GM18907 (cell line): ENCODE measurements around the gene SDC1.
A peak's percentile ranks its signal among the peaks of the same experiment; 100 is the strongest.

Source experiments
- ATAC-seq: cut with Tn5 transposase; IDR thresholded peaks from one replicate; pipeline ENCODE4 v1.9.1; 2021; ENCODE audit warnings: mild to moderate bottlenecking, moderate library complexity; ENCODE audit not compliant: unreplicated experiment

Gene SDC1

DNA sequence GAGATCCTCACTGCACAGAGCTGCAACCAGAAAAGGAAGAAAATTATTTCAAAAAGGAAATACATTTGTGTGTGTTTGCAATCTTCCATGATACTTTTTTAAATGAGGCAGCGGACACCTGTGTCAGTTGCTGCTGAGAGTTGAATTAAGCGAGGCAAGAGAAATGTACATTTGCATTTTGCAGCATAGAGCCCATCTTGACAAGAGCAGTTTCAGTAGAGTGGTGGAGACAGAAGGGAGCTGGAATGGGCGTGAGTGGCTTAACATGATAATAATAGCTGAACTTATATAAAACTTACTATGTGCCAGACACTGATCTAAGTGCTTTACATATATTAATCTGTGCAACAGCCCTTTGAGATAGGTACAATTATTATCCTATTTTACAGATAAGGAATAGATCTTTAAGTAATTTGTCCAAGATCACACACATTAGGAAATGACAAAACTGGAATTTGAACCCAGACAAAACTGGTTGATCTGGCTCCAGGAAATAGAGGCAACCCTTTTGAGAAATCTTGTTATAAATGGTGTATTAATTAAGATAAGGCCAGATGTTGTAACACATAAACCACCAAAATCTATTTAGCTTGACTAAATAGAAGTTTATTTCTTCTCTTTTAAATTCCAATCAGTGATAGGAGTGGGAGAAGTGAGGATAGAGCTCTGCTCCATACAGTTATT is 68.7 kb downstream of the SDC1 start:
- ATAC-seq, result no peak

- no peak for ATAC-seq
These were observed 71.6 kb downstream of the SDC1 start for GRCh38 chr2:20153131-20153851.

- peak; percentile 66 for ATAC-seq
These were observed 73.9 kb downstream of the SDC1 start for GRCh38 chr2:20150806-20151571.
